AG10803 (cell line): ENCODE data around the gene TPRX2.

Source experiments
- DNase-seq: peaks from one replicate; pipeline ENCODE4 v3.0.0; 2010; ENCODE audit warnings: low read depth
- H3K4me3 ChIP-seq: 2 replicates; pipeline ENCODE4 v1.5.1; 2011; ENCODE audit warnings: mild to moderate bottlenecking, low read length, control low read depth
- TF ChIP-seq, protein P1 (sequence below): conservative IDR thresholded peaks from 2 replicates; pipeline ENCODE4 v1.5.1; 2011; ENCODE audit warnings: mild to moderate bottlenecking, low read length, control low read depth, inconsistent platforms

Gene TPRX2

DNA sequence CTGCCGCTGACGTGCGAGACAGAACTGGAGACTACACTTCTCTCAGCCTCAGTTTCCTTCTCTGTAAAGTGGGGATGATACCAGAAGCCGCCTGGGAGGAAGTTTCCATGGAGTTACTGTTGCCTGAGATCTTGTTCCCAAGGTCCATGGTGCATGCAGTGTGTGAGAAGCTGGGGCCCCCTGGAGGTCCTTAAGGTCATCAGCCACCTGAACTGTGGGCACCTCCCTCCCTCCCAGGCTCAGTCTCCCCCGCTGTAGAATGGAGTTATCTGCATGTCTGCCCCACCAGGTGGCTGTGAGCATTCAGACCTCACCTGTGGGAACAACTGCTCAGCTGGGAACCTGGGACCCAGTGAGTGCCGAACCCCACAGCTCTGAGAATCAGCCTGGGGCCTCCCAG lies 34.6 kb upstream of the TPRX2 start:
- DNase-seq = no peak
- TF ChIP-seq, protein P1, sequence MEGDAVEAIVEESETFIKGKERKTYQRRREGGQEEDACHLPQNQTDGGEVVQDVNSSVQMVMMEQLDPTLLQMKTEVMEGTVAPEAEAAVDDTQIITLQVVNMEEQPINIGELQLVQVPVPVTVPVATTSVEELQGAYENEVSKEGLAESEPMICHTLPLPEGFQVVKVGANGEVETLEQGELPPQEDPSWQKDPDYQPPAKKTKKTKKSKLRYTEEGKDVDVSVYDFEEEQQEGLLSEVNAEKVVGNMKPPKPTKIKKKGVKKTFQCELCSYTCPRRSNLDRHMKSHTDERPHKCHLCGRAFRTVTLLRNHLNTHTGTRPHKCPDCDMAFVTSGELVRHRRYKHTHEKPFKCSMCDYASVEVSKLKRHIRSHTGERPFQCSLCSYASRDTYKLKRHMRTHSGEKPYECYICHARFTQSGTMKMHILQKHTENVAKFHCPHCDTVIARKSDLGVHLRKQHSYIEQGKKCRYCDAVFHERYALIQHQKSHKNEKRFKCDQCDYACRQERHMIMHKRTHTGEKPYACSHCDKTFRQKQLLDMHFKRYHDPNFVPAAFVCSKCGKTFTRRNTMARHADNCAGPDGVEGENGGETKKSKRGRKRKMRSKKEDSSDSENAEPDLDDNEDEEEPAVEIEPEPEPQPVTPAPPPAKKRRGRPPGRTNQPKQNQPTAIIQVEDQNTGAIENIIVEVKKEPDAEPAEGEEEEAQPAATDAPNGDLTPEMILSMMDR = no peak
- no peak overlapping the region for H3K4me3 ChIP-seq

DNA sequence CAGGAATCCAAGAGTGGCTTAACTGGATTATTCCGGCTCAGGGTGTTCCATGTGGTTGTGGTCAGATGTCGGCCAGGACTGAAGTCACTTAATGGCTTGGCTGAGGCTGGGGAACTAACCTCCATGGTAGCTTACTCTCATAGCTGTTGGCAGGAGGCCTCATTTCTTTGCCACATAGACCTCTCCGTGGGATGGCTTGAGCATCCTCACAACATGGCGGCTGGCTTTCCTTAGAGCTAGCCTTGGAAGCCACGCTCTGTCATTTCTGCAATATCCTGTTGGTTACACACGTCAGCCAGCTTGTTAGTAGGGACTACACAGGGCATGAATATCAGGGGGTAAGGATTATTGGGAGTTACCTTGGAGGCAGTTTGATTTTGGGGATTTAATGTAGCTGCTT lies 32.2 kb upstream of the TPRX2 start:
- TF ChIP-seq, protein P1 = no peak
- H3K4me3 ChIP-seq = no peak overlapping the region
- no peak for DNase-seq

DNA sequence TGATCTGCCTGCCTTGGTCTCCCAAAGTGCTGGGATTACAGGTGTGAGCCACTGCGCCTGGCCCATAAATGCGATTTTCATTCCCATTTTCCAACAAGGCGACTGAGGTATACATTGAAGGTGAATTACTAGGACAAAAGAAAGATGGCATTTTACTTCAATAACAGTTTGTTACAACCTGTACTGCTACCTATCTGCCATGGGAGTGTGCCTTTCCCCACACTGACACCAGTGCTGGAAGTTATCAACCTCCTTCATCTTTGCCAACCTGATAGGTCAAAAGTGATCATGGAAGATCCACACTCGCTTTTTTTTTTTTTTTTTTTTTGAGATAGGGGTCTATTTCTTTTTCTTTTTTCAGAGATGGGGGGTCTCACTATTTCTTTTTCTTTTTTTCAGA lies 26.3 kb upstream of the TPRX2 start:
- TF ChIP-seq, protein P1 = no peak
- no peak for DNase-seq
- no peak overlapping the region for H3K4me3 ChIP-seq

DNA sequence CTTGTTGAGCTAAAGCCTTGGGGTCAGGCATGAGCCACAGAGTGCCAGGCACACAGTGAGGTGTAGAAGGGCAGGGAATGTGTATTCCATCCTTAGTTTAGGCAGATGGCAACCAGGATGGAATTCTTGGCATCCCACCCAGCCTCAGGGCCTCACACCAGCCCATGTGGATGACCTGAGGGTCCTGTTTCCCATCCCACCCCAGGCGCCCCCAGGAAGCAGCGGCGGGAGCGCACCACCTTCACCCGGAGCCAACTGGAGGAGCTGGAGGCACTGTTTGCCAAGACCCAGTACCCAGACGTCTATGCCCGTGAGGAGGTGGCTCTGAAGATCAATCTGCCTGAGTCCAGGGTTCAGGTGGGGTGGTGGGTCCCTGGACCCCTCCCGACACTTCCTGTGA lies 23.0 kb upstream of the TPRX2 start:
- TF ChIP-seq, protein P1 = no peak

DNA sequence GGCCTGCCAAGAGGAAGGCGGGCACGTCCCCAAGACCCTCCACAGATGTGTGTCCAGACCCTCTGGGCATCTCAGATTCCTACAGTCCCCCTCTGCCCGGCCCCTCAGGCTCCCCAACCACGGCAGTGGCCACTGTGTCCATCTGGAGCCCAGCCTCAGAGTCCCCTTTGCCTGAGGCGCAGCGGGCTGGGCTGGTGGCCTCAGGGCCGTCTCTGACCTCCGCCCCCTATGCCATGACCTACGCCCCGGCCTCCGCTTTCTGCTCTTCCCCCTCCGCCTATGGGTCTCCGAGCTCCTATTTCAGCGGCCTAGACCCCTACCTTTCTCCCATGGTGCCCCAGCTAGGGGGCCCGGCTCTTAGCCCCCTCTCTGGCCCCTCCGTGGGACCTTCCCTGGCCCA lies 19.6 kb upstream of the TPRX2 start:
- TF ChIP-seq, protein P1 = no peak
- no peak overlapping the region for H3K4me3 ChIP-seq
- no peak for DNase-seq

More for the DNA sequence above, 23.0 kb upstream of the TPRX2 start:
- no peak overlapping the region for H3K4me3 ChIP-seq
- no peak for DNase-seq

DNA sequence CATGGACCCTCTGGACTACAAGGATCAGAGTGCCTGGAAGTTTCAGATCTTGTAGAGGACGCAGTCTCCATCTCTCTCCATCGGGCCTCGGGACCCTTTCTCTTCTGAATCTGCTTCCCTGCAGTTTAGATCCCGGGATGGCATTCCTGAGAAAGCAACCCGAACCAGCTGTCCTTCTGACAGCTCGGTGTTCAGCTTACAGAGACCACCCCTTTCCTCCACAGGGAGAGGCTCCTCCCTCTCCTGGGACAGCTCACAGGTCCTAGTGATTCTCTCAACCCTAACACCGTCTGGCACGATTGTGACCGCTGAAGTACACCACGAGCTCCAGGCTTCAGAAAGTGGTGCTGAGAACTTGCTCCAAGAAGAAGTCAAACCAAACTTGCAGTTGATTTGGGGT lies 19.1 kb upstream of the TPRX2 start:
- no peak for DNase-seq

DNA sequence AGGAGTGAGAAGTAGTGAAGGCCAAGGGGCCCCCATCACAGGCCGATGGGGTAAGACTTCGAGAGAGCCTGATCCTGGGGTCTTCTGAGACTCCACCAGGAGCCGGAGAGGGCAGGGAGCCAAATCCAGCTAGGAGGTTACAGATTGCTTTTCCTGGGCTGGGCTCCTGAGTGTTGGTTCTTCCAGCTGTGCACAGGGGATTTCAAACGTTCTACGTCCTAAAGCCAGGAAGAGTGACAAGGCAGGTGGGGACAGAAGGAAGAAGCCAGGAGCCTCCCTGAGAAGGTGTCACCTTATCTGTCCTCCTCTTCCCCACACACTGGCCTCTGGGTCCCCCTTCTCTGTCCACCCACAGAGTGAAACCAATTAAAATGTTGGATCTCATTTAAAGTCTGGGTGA lies 16.1 kb upstream of the TPRX2 start:
- H3K4me3 ChIP-seq = no peak overlapping the region
- DNase-seq = no peak
- TF ChIP-seq, protein P1 = no peak

More for the DNA sequence above, 19.1 kb upstream of the TPRX2 start:
- TF ChIP-seq, protein P1 = no peak
- H3K4me3 ChIP-seq = no peak overlapping the region
